ENCODE data around the gene PHETA2. TPM values are rescaled to one million over a fixed set of nuclear protein-coding genes. Genes with fewer than 3 reads are reported as not detected.
"Not testable (repeated sequence)": the region's sequence is repeated elsewhere in the genome, so short reads cannot be mapped to it uniquely, and the experiment has no call there.

PHETA2 gene
- total and polyA plus RNA-seq, 2 of the 13 experiments (the other 11 are each of a cell fraction or from before 2014, with no cell fraction given) = 0.07 TPM; not detected in 1

- no peak for TF ChIP-seq CEBPZ (IDR thresholded peaks at IDR 0.05; ENCODE audit: low read length)
- TF ChIP-seq ZNF543 (CRISPR knock-in tag; IDR thresholded peaks at IDR 0.05) = no peak
These were observed 40.7 kb downstream of the PHETA2 start (continued) for GRCh38 chr22:42114721-42115120.

GRCh38 chr22:42115420-42115830 lies 41.4 kb downstream of the PHETA2 start:
- FAIRE-seq = not testable (repeated sequence)

More at GRCh38 chr22:42115420-42115830, 41.4 kb downstream of the PHETA2 start:
- DNase-seq (ENCODE audit: low spot score); H3K9ac ChIP-seq (ENCODE audit: insufficient read depth, low read depth, low read length); H2AFZ ChIP-seq (ENCODE audit: low read length); H4K20me1 ChIP-seq (ENCODE audit: insufficient read depth, low read length); BruUV-seq (replicated peaks); H3K36me3 ChIP-seq (replicated peaks in 1 of 2; ENCODE audit: control insufficient read depth in 1 of 2, insufficient read depth in 2 of 2, low read length in 2 of 2); H3K79me2 ChIP-seq (ENCODE audit: insufficient read depth, low read length); H3K9me3 ChIP-seq (ENCODE audit: low read length); ATAC-seq; H3K27me3 ChIP-seq (ENCODE audit: control insufficient read depth in 1 of 2, insufficient read depth in 2 of 2, low read length in 2 of 2); H3K4me2 ChIP-seq (ENCODE audit: low read depth, low read length); POLR2A ChIA-PET; H3K4me3 ChIP-seq (replicated peaks in 1 of 3; ENCODE audit: insufficient read depth in 1 of 3, low read depth in 2 of 3, low read length in 3 of 3); H3K27ac ChIP-seq (ENCODE audit: extremely low read length, insufficient read depth, low read length); in situ Hi-C loops (cut with HindIII; ENCODE audit: extremely low pct_ligation_motif_present, low pct_unique_long_range_greater_than_20kb): not testable (repeated sequence)
- CTCF ChIA-PET (ENCODE audit: low intra/inter-chr PET ratio, low total read pairs) = interaction anchor here (1.3 to 3.9 kb wide), 4 partner anchors 25 to 164 kb away, joined by 5 to 35 read pairs (median 13); partner anchors contain the start of gene NDUFA6
- intact Hi-C loops (cut with micrococcal nuclease; ENCODE audit: unreplicated experiment) = loop anchor here (10.0 kb wide), 1 partner anchor 421 kb away; the partner anchor contains the start of gene MEI1
- peaks cover 12% of the 10 kb centered on the region for H3K4me1 ChIP-seq (ENCODE audit: insufficient read depth, low read length)
- WGBS (ENCODE audit: low lambda C conversion rate) = 66% methylated on average over 6 of the region's 6 CpGs
